Anterior cingulate cortex (tissue), 58 donors: Measurements from ENCODE around the gene GGCT.

Source experiments
- DNase-seq, 58 donors: peaks; one replicate each; lab custom pipeline; 2025; lab: John Stamatoyannopoulos, UW

The GGCT gene

GRCh38 chr7:30465046-30465810, 39.4 kb downstream of the GGCT start:
- no peak for DNase-seq

GRCh38 chr7:30464231-30464671, 40.4 kb downstream of the GGCT start:
- DNase-seq = no peak

GRCh38 chr7:30463405-30464145, 41.1 kb downstream of the GGCT start:
- DNase-seq = no peak

GRCh38 chr7:30462179-30462578, 42.5 kb downstream of the GGCT start:
- DNase-seq = no peak

GRCh38 chr7:30460246-30460633, 44.4 kb downstream of the GGCT start:
- no peak for DNase-seq

- DNase-seq = peak in 1 of 58 donors; percentile 19
Measured at GRCh38 chr7:30459591-30460245, 44.9 kb downstream of the GGCT start.

GRCh38 chr7:30458311-30458710, 46.3 kb downstream of the GGCT start:
- no peak for DNase-seq

GRCh38 chr7:30453921-30454320, 50.7 kb downstream of the GGCT start:
- DNase-seq = no peak

GRCh38 chr7:30453016-30453415, 51.6 kb downstream of the GGCT start:
- no peak for DNase-seq

- no peak for DNase-seq
Measured at GRCh38 chr7:30452280-30452930, 52.2 kb downstream of the GGCT start.

- no peak for DNase-seq
Measured at GRCh38 chr7:30451539-30452279, 52.9 kb downstream of the GGCT start.

- DNase-seq = no peak
Measured at GRCh38 chr7:30450983-30451497, 53.6 kb downstream of the GGCT start.

GRCh38 chr7:30450240-30450982, 54.2 kb downstream of the GGCT start:
- no peak for DNase-seq

- DNase-seq = no peak
Measured at GRCh38 chr7:30448461-30449189, 56.0 kb downstream of the GGCT start.

- no peak for DNase-seq
Measured at GRCh38 chr7:30447466-30447865, 57.2 kb downstream of the GGCT start.
